GM13977 (cell line): ENCODE measurements around the gene LARGE1.

ENCODE experiments used
- DNase-seq: peaks from one replicate; pipeline ENCODE4 v3.0.0; 2012; ENCODE audit warnings: low spot score
- CTCF ChIP-seq: IDR thresholded peaks from 2 replicates; pipeline ENCODE4 v1.5.1; 2012; ENCODE audit warnings: mild to moderate bottlenecking, control low read depth; ENCODE audit not compliant: insufficient read depth; ENCODE audit errors: extremely low read depth, missing control alignments
- in situ Hi-C: fragments of 300-500 bp; cut with MboI; formaldehyde crosslinking; loops from one replicate; pipeline ENCODE4 v1.12.0; 2022; ENCODE audit warnings: low sequenced_read_pairs, low pct_unique_long_range_greater_than_20kb, mixed read lengths, inconsistent platforms; ENCODE audit not compliant: unreplicated experiment

Gene LARGE1

GRCh38 chr22:33600113-33600512 lies 320.2 kb downstream of the LARGE1 start:
- in situ Hi-C loops = no loop called here
- no peak for DNase-seq
- TF ChIP-seq CTCF = no peak

GRCh38 chr22:33599596-33599995 lies 320.7 kb downstream of the LARGE1 start:
- in situ Hi-C loops = no loop called here
- no peak for DNase-seq
- TF ChIP-seq CTCF = no peak

- TF ChIP-seq CTCF = no peak
- DNase-seq = no peak
- in situ Hi-C loops = no loop called here
Measured at GRCh38 chr22:33598821-33599220, 321.5 kb downstream of the LARGE1 start.

- TF ChIP-seq CTCF = no peak
- no peak for DNase-seq
- in situ Hi-C loops = no loop called here
Measured at GRCh38 chr22:33597274-33597985, 322.8 kb downstream of the LARGE1 start.

- in situ Hi-C loops = no loop called here
- no peak for DNase-seq
- TF ChIP-seq CTCF = no peak
Measured at GRCh38 chr22:33593818-33594217, 326.5 kb downstream of the LARGE1 start.

GRCh38 chr22:33591946-33592345 lies 328.3 kb downstream of the LARGE1 start:
- DNase-seq = no peak
- no peak for TF ChIP-seq CTCF
- in situ Hi-C loops = no loop called here
